Suprapubic skin (tissue), 4 donors: ENCODE results near the gene PON3.

Source experiments
- CTCF ChIP-seq, 2 donors: fragments of 200-600 bp in 1 of 2; fragments of 450-650 bp in 1 of 2; sonication (generic) in 1 of 2; IDR thresholded peaks; one replicate each; pipeline ENCODE4 v1.5.1; 2016 to 2019; ENCODE audit warnings: antibody characterized with exemption in 2 of 2, mild to moderate bottlenecking in 1 of 2, moderate library complexity in 1 of 2
- POLR2A ChIP-seq, 2 donors: fragments of 450-650 bp; IDR thresholded peaks; one replicate each; pipeline ENCODE4 v1.6.1; 2017; ENCODE audit warnings: antibody characterized with exemption in 2 of 2, mild to moderate bottlenecking in 2 of 2, moderate library complexity in 2 of 2
- POLR2AphosphoS5 ChIP-seq, 3 donors: sonication (generic); formaldehyde crosslinking; IDR thresholded peaks; one replicate each; pipeline ENCODE4 v1.6.1; 2017; ENCODE audit warnings: antibody characterized with exemption in 3 of 3

GRCh38 chr7:95309951-95310350, 86.2 kb downstream of the PON3 start:
- no peak for TF ChIP-seq CTCF (IDR thresholded peaks at IDR 0.05)
- TF ChIP-seq POLR2AphosphoS5 (IDR thresholded peaks at IDR 0.05), result no peak
- no peak for TF ChIP-seq POLR2A (IDR thresholded peaks at IDR 0.05)
